GM21447 (cell line): ENCODE measurements around the gene PIP5K1B.
"Not testable (repeated sequence)": the region's sequence is repeated elsewhere in the genome, so short reads cannot be mapped to it uniquely, and the experiment has no call there.

ENCODE experiments used
- ATAC-seq: cut with Tn5 transposase; IDR thresholded peaks from one replicate; pipeline ENCODE4 v1.9.1; 2021; ENCODE audit not compliant: unreplicated experiment

PIP5K1B gene

DNA sequence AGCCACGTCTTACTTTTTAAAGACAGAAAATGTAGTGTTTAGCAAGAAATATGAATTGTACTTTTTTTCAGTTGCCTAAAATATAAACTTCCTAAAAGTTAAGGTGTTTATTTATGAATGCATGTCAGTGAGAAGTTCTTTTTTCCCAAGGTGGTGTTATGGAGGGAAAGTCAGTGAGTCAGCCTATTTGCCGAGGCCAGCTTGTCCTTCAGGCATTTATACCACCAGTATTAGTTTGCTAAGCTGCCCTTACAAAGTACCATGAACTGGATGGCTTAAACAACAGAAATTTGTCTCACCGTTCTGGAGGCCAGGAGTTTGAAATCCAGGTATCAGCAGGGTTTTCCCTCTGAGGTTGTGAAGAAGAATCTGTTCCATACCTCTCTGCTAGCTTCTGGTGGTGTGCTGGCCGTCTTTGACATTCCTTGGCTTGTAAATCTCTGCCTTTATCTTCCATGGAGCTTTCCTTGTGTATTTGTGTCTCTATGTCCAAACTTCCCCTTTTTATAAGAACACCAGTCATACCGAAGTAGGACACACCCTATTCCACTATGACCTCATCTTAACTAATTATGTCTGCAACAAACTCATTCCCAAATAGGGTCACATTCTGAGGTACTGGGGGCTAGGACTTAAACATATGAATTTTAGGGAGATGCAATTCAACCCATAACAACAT, 270.5 kb downstream of the PIP5K1B start:
- ATAC-seq: no peak

DNA sequence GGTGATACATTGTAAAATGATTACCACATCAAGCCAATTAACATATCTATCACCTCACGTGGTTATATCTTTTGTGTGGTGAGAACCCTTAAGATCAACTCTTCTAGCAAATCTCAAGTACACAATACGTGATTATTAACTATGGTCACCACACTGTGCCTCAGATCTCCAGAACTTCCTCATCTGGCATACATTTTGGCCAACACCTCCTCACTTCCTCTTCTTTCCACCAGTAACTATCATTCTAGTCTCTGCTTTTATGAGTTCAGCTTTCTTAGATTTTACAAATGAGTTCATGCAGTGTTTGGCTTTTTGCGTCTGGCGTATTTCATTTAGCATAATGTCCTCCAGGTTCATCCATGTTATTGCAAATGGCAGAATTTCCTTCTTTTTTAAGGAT, 273.0 kb downstream of the PIP5K1B start:
- no peak for ATAC-seq

DNA sequence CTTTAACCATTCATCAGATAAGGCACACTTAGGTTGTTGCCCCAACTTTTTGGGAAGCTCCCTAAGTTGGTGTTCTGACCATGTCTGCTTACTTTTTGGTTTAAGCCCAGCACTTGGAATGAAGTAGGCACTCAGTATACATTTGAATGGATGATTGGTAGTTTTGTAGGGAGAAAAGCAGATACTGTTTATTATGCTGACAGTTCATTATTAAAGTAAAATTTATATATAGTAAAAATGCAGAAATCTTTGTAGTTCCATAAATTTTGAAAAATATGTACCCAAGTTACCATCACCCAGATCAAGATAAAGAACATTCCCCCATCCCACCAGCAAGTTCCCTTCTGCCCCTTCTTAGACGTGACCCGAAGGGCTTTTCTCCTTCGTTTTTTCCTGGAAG, 273.5 kb downstream of the PIP5K1B start:
- ATAC-seq: no peak

DNA sequence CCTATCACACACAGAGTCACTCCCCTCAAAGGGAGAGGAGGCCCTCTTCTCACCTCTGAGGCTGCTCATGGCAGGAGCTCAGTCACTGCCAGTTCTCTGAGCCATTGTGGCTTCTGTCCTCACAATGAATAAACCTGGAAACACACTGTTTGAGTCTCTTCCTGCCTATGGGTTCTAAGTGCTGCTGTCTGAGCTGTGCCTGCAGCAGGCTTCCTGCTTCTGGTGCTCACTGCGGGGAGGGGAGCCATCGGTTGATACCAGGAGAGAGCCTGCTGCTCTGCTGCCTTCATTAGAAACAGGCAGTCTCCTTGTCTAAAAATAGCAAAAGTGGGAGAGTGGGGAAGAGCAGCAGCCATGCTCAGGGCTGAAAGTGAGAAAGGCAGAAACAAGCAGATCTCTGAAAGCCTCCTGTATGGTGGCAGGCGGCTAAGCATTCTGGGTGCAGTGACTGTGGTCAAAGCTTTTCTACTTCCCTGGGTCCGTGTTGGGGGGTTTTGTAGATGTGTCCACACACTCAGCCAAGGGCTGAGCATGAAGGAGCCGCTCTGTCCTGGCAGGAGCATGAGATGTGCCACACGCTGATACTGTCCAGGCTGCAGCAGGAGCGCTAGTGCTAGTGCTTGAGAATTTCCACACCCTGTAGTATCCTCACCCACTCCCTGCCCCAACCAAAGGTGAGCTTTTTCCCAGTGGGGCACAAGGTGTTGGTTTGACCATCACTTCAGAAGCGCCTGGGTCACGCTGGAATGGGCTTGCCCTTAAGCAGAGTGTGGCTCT, 274.7 kb downstream of the PIP5K1B start:
- no peak for ATAC-seq

DNA sequence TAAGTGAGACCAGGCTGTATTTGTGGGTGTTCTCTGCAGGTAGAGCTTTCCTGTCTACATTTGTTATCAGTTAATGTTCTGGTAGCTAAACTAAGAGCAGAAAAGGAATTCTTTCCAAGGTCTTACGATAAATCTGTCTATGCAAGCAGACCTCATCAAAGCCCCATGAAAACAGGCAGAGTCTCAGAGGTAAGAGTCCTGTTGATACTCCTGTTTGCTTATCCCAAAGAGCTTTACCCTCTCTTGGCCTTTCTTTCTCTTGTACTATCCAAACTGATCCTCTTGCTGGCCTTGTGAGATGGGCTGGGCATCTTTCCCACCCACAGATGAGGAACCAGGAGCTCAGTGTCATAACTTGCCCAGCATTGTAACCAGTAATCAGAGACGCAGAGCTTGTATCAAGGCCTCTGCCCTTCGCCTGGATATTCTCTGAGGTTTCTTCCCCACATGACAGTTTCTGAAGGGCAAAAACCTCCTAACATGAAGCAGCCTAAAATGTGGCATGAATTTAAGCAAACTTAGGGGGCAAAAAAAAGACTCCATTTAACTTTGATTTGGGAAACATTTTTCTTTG, 275.4 kb downstream of the PIP5K1B start:
- ATAC-seq: no peak

DNA sequence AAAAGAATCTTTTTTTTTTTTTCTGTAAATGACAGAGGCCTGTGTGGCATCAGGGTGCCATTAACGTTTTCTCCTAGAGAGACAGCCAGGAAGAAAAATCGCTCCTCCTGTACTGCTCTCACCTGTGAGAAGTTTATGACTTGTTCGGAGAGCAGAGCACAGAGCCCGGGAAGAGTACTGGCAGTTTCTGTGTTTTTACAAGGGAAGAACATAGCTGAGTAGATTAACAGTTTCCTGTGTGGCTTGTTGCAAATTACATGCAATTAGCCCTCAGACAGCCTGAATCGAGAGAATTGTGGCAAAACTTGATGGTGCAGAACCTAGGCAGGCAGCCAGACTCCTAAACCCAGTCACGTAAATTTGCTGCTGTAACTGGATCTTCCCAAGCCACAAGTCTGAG, 276.7 kb downstream of the PIP5K1B start:
- peak; percentile 60 for ATAC-seq

DNA sequence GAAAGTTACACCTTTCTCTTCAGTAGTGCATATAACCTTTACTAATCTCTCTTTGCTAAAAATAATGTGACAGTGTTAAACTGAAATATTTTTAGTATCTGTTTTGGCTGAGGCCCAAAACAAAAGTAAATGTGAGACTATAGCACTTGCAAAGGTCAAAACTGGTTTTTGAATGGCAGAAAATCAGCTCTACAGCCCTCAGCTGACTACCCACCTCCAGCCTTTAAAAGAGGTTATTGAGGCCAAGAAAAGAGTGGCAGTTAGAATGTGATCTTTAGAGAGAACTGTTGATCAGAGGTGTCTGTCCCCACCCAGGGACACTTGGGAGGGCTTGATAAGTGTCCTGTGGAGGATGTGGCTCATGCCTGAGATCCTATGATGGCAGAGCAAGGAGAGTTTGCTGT, 278.0 kb downstream of the PIP5K1B start:
- ATAC-seq: peak; percentile 39

DNA sequence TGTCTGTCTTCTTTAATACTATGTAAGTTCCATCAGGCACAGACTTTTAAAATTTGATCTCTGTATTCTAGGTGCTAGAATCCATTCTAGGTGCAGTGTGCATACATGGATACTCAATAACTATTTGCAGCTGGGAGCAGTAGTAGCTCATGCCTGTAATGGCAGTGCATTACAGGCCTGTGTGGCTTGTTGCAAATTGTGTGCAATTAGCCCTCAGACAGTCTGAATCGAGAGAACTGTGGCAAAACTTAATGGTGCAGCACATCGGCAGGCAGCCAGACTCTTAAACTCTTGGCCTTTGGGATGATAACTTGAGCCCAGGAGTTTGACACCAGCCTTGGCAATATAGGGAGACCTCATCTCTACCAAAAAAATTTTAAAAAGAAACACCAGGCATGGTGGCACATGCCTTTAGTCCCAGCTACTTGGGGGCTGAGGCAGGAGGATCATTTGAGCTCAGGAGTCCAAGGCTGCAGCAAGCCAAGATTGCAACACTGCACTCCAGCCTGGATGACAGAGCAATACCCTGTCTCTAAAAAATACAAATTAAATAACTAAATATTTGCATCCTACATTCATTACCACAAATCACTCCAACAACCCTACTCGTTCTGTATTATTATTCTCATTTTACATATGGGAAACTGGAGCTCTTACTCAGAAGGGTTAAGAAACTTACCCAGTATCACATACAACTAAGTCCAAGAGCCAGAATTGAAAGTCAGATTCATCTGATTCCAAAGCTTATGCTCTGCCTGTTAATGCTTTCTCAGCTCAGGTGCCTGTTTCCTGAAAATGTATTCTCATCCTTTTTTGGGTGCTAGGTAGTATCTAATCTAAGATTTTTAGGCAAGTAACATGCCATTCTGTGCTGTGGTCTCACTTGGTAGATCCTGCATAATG, 278.7 kb downstream of the PIP5K1B start:
- no peak for ATAC-seq

DNA sequence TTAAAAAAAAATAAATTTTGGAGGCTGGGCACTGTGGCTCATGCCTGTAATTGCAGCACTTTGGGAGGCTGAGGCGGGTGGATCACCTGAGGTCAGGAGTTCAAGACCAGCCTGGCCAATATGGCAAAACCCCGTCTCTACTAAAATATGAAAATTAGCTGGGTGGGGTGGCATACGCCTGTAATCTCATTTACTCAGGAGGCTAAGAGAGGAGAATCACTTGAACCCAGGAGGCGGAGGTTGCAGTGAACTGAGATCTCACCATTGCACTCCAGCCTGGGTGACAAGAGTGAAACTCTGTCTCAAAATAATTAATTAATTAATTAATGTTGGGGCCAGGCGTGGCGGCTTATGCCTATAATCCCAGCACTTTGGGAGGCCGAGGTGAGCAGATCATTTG, 281.9 kb downstream of the PIP5K1B start:
- not testable (repeated sequence) for ATAC-seq

DNA sequence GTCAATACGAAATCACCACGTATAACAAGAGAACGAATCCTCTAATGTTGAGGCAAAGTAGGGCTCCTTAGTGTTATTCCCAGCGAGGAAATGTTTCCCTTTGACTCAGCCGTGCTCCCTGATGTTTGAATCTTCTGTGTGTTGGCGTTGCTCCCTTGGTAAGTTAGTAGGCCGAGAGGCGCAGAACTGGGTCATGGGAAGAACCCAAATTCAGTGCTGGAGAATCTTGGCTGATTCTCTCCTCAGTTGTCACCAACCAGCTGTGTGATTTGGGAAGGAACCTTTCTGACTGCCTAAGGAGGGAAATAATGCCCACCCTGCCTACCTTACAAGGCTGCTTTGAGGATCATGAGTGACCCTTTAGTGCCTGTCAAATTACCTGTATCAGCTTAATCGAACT, 286.4 kb downstream of the PIP5K1B start:
- ATAC-seq: no peak

DNA sequence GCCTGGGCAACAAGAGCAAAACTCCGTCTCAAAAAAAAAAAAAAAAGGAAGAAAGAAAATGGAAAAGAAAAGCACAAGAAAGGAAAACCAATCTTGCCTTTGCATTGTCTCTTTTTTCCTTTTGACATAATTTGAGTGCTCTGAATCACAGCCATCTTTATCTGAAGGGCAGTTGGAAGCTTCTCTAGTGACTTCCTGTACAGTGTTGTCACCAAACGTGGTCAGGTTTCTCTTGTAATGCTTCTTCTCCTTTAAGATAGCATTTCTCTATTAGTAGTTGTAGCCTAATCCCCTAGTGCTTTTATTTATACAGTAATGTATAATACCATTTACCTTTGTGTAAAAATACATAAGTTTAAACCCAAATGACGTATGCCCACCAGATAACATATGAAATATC, 290.7 kb downstream of the PIP5K1B start:
- no peak for ATAC-seq

DNA sequence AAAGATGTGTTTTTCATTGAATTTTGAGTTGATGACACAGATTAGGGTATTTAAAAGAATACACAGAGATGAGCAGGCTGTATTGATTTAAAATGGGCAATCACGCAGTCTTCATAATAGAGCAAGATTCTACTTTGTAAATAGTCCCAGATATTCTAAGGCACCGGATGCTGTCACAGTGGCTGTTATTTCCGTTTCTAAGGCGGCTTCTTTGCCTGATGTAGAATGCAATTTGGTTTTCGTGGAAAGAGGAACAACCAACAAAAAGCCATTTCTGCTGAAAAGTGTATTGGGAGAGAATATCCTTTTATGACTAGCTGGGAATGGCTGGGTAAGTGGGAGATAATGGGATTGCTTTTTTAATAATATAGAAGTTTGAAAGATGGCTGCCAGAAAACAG, 291.4 kb downstream of the PIP5K1B start:
- ATAC-seq: no peak

DNA sequence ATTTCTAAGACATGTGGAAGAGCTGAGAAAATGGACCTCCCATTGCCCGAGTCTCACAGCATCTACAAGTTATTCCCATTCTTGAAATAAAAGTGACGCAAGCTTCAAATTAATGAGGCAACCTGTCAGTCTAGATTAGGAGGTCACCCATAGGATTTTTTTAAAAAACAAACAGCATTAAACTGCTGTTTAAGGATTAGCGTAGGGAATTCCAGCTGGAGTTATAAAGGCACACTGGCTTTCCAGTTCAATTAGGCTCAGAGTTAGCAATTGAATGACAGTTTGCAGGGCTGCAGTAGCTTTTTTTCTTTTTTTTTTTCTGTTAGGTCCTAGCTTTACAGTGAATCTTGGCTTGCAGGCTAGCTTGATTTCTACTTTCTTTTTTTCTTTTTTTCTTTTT, 292.6 kb downstream of the PIP5K1B start:
- no peak for ATAC-seq

DNA sequence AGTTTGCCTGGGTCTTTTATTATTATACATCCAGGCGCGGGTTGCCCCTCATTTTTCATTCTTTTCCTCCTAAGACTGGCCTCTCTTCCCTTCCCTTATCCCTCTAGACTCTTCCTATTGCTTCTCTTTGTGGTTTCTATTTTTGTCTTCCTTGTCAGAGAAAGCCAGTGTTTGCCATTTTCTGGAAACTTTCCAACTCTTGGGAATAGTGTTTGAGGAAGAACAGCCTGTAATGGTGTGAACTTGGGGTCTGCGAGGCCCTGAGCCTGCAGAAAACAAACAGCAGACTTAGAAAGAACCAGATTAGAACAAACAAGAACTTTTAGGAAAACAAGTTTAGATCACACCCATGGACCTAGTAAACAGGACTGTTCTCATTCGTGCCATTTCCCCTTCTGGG, 293.3 kb downstream of the PIP5K1B start:
- ATAC-seq: no peak

DNA sequence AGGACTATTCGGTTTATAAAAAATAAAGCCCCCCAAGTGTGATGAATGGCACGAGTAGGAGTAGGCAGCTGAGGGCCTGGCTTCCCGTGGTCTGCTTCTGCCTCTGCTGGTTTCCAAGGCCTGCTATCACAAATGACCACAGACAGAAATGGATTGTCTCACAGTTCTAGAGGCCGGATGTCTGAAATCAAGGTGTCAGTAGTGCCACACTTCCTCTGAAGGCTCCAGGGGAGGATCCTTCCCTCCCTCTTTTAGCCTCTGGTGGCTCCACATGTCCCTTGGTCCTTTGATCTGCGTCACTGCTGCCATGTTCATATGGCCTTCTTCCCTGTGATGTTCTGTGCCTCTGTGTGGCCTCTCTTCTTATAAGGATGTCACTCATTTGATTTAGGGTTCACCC, 293.8 kb downstream of the PIP5K1B start:
- no peak for ATAC-seq

DNA sequence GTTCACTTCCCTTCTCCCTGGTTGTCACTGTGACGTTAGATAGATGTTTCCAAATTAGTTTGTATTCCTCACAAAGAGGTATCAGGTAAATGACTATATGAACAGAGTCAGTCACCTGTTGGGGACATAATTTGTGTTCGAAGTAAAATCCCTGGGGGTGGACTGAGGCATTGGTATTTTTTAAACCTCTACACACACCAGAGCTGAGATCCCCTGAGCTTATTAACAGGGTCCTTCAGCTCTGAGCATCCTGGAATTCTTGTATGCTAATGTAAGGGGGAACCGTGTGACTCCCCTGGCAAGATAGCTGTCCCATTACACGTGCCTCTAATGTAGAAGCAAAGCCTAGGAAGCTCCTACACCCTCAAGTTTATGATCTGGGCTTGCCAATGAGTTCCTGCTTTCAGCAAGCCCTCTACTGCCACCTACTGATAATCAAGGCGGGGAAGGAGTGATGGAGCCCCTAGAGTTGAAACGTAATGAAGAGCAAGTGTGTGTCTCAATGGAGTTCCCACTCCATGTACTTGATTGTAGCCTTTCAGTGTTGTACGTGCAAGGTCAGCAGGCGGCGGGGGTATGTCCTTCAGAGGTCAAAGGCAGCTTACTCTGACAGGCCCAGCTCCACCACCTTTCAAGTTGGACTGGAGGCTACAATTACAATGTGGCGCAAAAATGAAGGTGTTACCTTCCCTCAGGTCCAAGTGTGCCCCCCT, 294.5 kb downstream of the PIP5K1B start:
- peak; percentile 76 for ATAC-seq

DNA sequence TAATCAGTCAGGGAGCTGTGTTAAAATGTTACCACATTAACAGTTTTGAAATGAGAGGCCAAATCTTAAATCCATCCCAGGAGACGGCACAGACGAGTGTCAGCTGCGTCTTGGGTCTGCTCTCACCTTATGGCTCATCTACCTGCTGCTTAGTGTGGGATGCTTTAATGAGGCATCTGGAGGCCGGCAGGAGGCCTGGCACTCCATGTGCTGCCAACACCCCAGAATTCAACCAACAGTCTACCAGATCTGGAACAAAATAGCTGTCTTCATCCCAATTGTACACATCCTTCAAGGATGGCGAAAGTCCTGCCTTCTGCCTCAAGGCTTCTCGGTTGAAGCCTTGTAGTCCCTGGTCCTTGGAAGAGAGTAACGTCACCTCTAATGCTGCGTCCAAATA, 296.9 kb downstream of the PIP5K1B start:
- ATAC-seq: no peak

DNA sequence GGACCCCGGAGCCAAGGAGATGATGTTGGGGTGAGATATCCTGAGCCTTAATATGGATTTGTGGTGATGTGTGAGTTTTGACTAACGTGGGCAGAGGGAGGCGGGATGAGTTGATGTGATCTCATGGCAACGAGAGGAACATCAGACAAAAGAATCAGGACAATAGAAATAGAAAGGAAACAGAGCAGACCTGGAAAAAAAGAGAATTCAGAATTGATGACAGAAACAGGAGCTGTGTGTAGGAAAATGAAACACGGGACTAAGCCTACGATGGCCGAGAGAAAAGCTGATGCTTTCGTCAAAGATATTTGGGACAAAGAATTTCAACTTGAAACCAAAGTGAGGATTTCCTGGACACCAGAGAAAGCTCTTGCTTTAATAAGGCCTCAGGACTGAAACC, 298.0 kb downstream of the PIP5K1B start:
- no peak for ATAC-seq

DNA sequence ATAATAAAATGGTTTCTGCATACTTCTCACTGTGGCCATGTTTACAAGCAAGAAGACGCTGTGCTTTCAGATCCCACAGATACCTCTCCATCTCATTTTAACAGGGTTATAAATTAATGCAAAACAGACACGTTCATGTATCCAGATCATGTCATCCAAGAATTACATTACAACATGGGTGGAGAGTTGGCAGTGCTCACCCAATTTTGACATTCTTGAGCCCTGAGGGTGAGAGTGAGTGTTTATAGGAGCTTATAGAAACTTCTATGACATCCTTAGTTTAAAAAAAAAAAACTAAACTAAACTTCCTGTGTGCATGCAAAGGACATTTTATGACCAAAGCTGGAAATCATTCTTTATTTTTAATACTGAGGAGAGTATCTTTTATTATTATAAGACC, 299.8 kb downstream of the PIP5K1B start:
- no peak for ATAC-seq

DNA sequence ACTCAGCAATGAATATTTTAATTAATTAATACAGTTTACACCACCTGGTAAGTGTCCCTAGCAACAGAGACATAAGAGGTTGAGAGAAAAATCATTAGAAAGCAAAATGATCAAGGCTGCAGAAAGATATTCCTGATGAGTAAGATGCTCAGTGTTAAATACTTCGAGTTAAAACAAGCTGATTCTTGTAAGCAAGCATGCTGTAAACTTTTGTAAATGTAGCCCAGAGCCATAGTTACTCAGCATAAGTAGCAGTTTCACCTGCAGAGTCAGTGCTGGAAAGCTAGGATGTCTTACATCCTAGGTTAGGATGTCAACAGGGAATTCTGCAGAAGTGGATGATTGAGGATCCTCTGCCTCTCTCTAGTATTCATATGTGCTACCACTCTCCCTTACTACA, 304.7 kb downstream of the PIP5K1B start:
- no peak for ATAC-seq
